ENCODE results near the gene NRM.
"Not testable (repeated sequence)": the region's sequence is repeated elsewhere in the genome, so short reads cannot be mapped to it uniquely, and the experiment has no call there.

NRM gene

GRCh38 chr6:30722280-30723112, 31.7 kb upstream of the NRM start:
- Histone ChIP-seq H3K36me3 (peaks cover 53 to 60% (median 59%) of the 10 kb centered on the region in 11 experiments), H3K4me2 (peak overlapping the region; percentile 76 to 96 (median 90)), H4K20me1 (peaks cover 57 to 62% (median 61%) of the 10 kb centered on the region in 11 experiments), H3K27me3 (no peaks in the 10 kb centered on the region), H3K4me1 (peaks cover 50 to 61% (median 54%) of the 10 kb centered on the region in 10 experiments), H3K9me3 (replicated peaks in 1 of 11) (no peaks in the 10 kb centered on the region; a peak in 1 of 22 replicates), H3K4me3 (peak overlapping the region; percentile 81 to 98 (median 90)), H3K9ac (peak overlapping the region; percentile 84 to 100 (median 98)), H3K27ac (peak overlapping the region in 10 of 11 experiments; percentile 67 to 100 (median 98); a peak in 20 of 22 replicates)
- TF ChIP-seq Cebpa-rat (IDR thresholded peaks at IDR 0.05): no peak

- Histone ChIP-seq H3K36me3 (peaks cover 48 to 55% (median 54%) of the 10 kb centered on the region in 11 experiments), H3K9ac (peak overlapping the region; percentile 84 to 100 (median 98)), H3K4me1 (peaks cover 50 to 57% (median 54%) of the 10 kb centered on the region in 10 experiments), H3K4me3 (peak overlapping the region; percentile 81 to 98 (median 90)), H3K4me2 (peak overlapping the region; percentile 76 to 96 (median 90)), H3K27ac (peak overlapping the region; percentile 61 to 100 (median 98); a peak in 21 of 22 replicates), H4K20me1 (peaks cover 54 to 57% (median 55%) of the 10 kb centered on the region in 11 experiments)
- H3K9me3 ChIP-seq (replicated peaks in 1 of 11); H3K27me3 ChIP-seq: not testable (repeated sequence)
Measured at GRCh38 chr6:30722025-30722279, 31.2 kb upstream of the NRM start.

- H3K4me1 ChIP-seq: peaks cover 53 to 58% (median 56%) of the 10 kb centered on the region in 10 experiments
Measured at GRCh38 chr6:30721198-30722024, 30.6 kb upstream of the NRM start.

GRCh38 chr6:30720738-30721197, 30.0 kb upstream of the NRM start:
- Histone ChIP-seq H3K27ac (peak overlapping the region; percentile 79 to 100 (median 98)), H4K20me1 (peaks cover 44 to 45% (median 44%) of the 10 kb centered on the region in 11 experiments), H3K4me2 (peak overlapping the region; percentile 0 to 39 (median 19); a peak in 11 of 22 replicates), H3K9ac (peak overlapping the region; percentile 86 to 100 (median 98)), H3K4me1 (peaks cover 56 to 62% (median 59%) of the 10 kb centered on the region in 10 experiments), H3K36me3 (peaks cover 38 to 44% (median 44%) of the 10 kb centered on the region in 11 experiments), H3K4me3 (peak overlapping the region; percentile 81 to 98 (median 90)), H3K27me3 (no peaks in the 10 kb centered on the region), H3K9me3 (replicated peaks in 1 of 11) (no peaks in the 10 kb centered on the region; a peak in 1 of 22 replicates)
- no peak for TF ChIP-seq Cebpa-rat (IDR thresholded peaks at IDR 0.05)

More at GRCh38 chr6:30721198-30722024, 30.6 kb upstream of the NRM start:
- Histone ChIP-seq H3K9me3 (replicated peaks in 1 of 11) (no peaks in the 10 kb centered on the region; a peak in 1 of 22 replicates), H3K36me3 (peaks cover 42 to 49% (median 48%) of the 10 kb centered on the region in 11 experiments), H3K27ac (peak overlapping the region; percentile 79 to 100 (median 98)), H3K27me3 (no peaks in the 10 kb centered on the region), H3K4me3 (peak overlapping the region; percentile 81 to 98 (median 90)), H3K9ac (peak overlapping the region; percentile 86 to 100 (median 98)), H4K20me1 (peaks cover 49 to 51% (median 50%) of the 10 kb centered on the region in 11 experiments), H3K4me2 (peak overlapping the region; percentile 76 to 96 (median 90))
- TF ChIP-seq Cebpa-rat (IDR thresholded peaks at IDR 0.05): no peak

- Histone ChIP-seq H3K36me3 (peaks cover 31 to 42% (median 40%) of the 10 kb centered on the region in 11 experiments), H3K27me3 (no peaks in the 10 kb centered on the region), H3K9ac (peak within 1 kb of the TSS; percentile 86 to 100 (median 98)), H3K9me3 (replicated peaks in 1 of 11) (no peaks in the 10 kb centered on the region; a peak in 1 of 22 replicates), H3K4me2 (peak within 1 kb of the TSS; percentile 78 to 96 (median 90)), H3K4me3 (peak within 1 kb of the TSS; percentile 81 to 98 (median 90)), H4K20me1 (peaks cover 37 to 38% (median 37%) of the 10 kb centered on the region in 11 experiments), H3K27ac (peak within 1 kb of the TSS; percentile 79 to 100 (median 98)), H3K4me1 (peaks cover 50 to 61% (median 59%) of the 10 kb centered on the region in 10 experiments)
- peak in 10 of 11 experiments; percentile 22 to 85 (median 62); a peak in 15 of 22 replicates for TF ChIP-seq Cebpa-rat (IDR thresholded peaks at IDR 0.05)
Measured at GRCh38 chr6:30719791-30720737, 29.3 kb upstream of the NRM start, which contains the start of gene TUBB. Gene TUBB, plus strand, starts transcription at chr6:30720352. Its CDS starts 155 bp downstream, at chr6:30720507.

- Histone ChIP-seq H3K9ac (peak overlapping the region; percentile 72 to 100 (median 98)), H3K4me1 (peaks cover 43 to 56% (median 52%) of the 10 kb centered on the region in 10 experiments), H3K9me3 (replicated peaks in 1 of 11) (no peaks in the 10 kb centered on the region; a peak in 1 of 22 replicates), H3K4me2 (peak overlapping the region; percentile 78 to 96 (median 90)), H4K20me1 (peaks cover 29 to 31% (median 30%) of the 10 kb centered on the region in 11 experiments), H3K4me3 (peak overlapping the region; percentile 81 to 98 (median 90)), H3K36me3 (peaks cover 31 to 42% (median 40%) of the 10 kb centered on the region in 11 experiments), H3K27me3 (no peaks in the 10 kb centered on the region), H3K27ac (peak overlapping the region; percentile 40 to 100 (median 98); a peak in 21 of 22 replicates)
- no peak for TF ChIP-seq Cebpa-rat (IDR thresholded peaks at IDR 0.05)
Measured at GRCh38 chr6:30719356-30719755, 28.6 kb upstream of the NRM start.

- Histone ChIP-seq H3K4me3 (peak overlapping the region; percentile 63 to 98 (median 90)), H3K36me3 (peaks cover 30 to 42% (median 40%) of the 10 kb centered on the region in 11 experiments), H3K4me2 (peak overlapping the region; percentile 78 to 96 (median 90)), H3K27ac (peak overlapping the region; percentile 45 to 100 (median 98)), H3K9ac (peak overlapping the region; percentile 58 to 100 (median 98)), H3K4me1 (peaks cover 35 to 52% (median 43%) of the 10 kb centered on the region in 10 experiments), H4K20me1 (peaks cover 17 to 18% (median 17%) of the 10 kb centered on the region in 11 experiments)
- not testable (repeated sequence) for H3K27me3 ChIP-seq; H3K9me3 ChIP-seq (replicated peaks in 1 of 11)
Measured at GRCh38 chr6:30717845-30718720, 27.3 kb upstream of the NRM start.
